Activated CD4-positive, alpha-beta T cell treated with anti-CD3 and anti-CD28 coated beads, Interleukin-2, amount 10 ng/mL, durations not matched to agents 7 days and 5 days (primary cell): Measurements from ENCODE around the gene WNT7A. TPM values are rescaled to one million over a fixed set of nuclear protein-coding genes. Genes with fewer than 3 reads are reported as not detected.

Experiments used
- CTCF ChIA-PET: fragments of 350-600 bp; sonication (Branson Sonifier 250); formaldehyde crosslinking; loops from one replicate; lab custom pipeline; 2021; ENCODE audit warnings: antibody characterized with exemption; lab: Charles Lee
- POLR2A ChIA-PET: fragments of 350-600 bp; sonication (Branson Sonifier 250); formaldehyde crosslinking; loops from one replicate; lab custom pipeline; 2021; ENCODE audit warnings: antibody characterized with exemption; lab: Charles Lee
- DNase-seq: peaks from one replicate; pipeline ENCODE4 v3.0.0-alpha.2; 2020
- H3K27ac Mint-ChIP-seq: one replicate; pipeline ENCODE4 v1.8.0; 2021; ENCODE audit warnings: mild to moderate bottlenecking, moderate library complexity, mixed read lengths
- H3K27me3 Mint-ChIP-seq: one replicate; pipeline ENCODE4 v1.8.0; 2021; ENCODE audit warnings: mixed read lengths
- H3K36me3 Mint-ChIP-seq: one replicate; pipeline ENCODE4 v1.8.0; 2021; ENCODE audit warnings: low read depth, mixed read lengths
- H3K4me1 Mint-ChIP-seq: one replicate; pipeline ENCODE4 v1.8.0; 2021; ENCODE audit warnings: mixed read lengths
- H3K4me3 Mint-ChIP-seq: one replicate; pipeline ENCODE4 v1.8.0; 2021; ENCODE audit warnings: mild to moderate bottlenecking, moderate library complexity, mixed read lengths
- H3K9me3 Mint-ChIP-seq: one replicate; pipeline ENCODE4 v1.8.0; 2021; ENCODE audit warnings: mixed read lengths
- total RNA-seq, 2 experiments: library from RNA; stranded (reverse); gene quantifications; one replicate each; pipeline ENCODE4 v1.2.3, GENCODE V29; 2021

WNT7A gene
- total RNA-seq, 2 experiments from 2014 or later: 0.20 to 0.29 TPM

- POLR2A ChIA-PET: no interaction called here
- peaks cover 3% of the 10 kb centered on the region for H3K27me3 Mint-ChIP-seq
- H3K4me3 Mint-ChIP-seq: no peak overlapping the region
Observed at GRCh38 chr3:13788522-13789424, 91.1 kb downstream of the WNT7A start.

GRCh38 chr3:13787533-13788132, 92.2 kb downstream of the WNT7A start:
- Mint-ChIP-seq H3K27ac (no peak overlapping the region), H3K27me3 (peaks cover 3% of the 10 kb centered on the region), H3K4me3 (no peak overlapping the region), H3K4me1 (no peaks in the 10 kb centered on the region), H3K36me3 (no peaks in the 10 kb centered on the region), H3K9me3 (no peaks in the 10 kb centered on the region)
- ChIA-PET POLR2A (no interaction called here), CTCF (no interaction called here)
- no peak for DNase-seq

More at GRCh38 chr3:13788522-13789424, 91.1 kb downstream of the WNT7A start:
- CTCF ChIA-PET: no interaction called here
- no peaks in the 10 kb centered on the region for H3K36me3 Mint-ChIP-seq
- no peaks in the 10 kb centered on the region for H3K9me3 Mint-ChIP-seq
- H3K27ac Mint-ChIP-seq: no peak overlapping the region
- no peaks in the 10 kb centered on the region for H3K4me1 Mint-ChIP-seq
- no peak for DNase-seq

GRCh38 chr3:13786811-13787210, 93.1 kb downstream of the WNT7A start:
- H3K27ac Mint-ChIP-seq: no peak overlapping the region
- POLR2A ChIA-PET: no interaction called here
- no peaks in the 10 kb centered on the region for H3K4me1 Mint-ChIP-seq
- peaks cover 3% of the 10 kb centered on the region for H3K27me3 Mint-ChIP-seq
- no peak overlapping the region for H3K4me3 Mint-ChIP-seq
- no peaks in the 10 kb centered on the region for H3K36me3 Mint-ChIP-seq
- DNase-seq: no peak
- CTCF ChIA-PET: no interaction called here
- no peaks in the 10 kb centered on the region for H3K9me3 Mint-ChIP-seq

- ChIA-PET POLR2A (no interaction called here), CTCF (no interaction called here)
- Mint-ChIP-seq H3K36me3 (no peaks in the 10 kb centered on the region), H3K27ac (no peak overlapping the region), H3K9me3 (no peaks in the 10 kb centered on the region), H3K4me1 (no peaks in the 10 kb centered on the region), H3K4me3 (no peak overlapping the region), H3K27me3 (peaks cover 3% of the 10 kb centered on the region)
- no peak for DNase-seq
Observed at GRCh38 chr3:13785853-13786436, 93.9 kb downstream of the WNT7A start.

- POLR2A ChIA-PET: no interaction called here
- no peaks in the 10 kb centered on the region for H3K9me3 Mint-ChIP-seq
Observed at GRCh38 chr3:13785351-13785750, 94.5 kb downstream of the WNT7A start.

GRCh38 chr3:13783476-13783875, 96.4 kb downstream of the WNT7A start:
- ChIA-PET CTCF (no interaction called here), POLR2A (no interaction called here)
- no peaks in the 10 kb centered on the region for H3K9me3 Mint-ChIP-seq
- H3K4me1 Mint-ChIP-seq: no peaks in the 10 kb centered on the region
- DNase-seq: no peak
- H3K27me3 Mint-ChIP-seq: peaks cover 3% of the 10 kb centered on the region
- no peak overlapping the region for H3K27ac Mint-ChIP-seq
- no peaks in the 10 kb centered on the region for H3K36me3 Mint-ChIP-seq
- no peak overlapping the region for H3K4me3 Mint-ChIP-seq

More at GRCh38 chr3:13785351-13785750, 94.5 kb downstream of the WNT7A start:
- H3K27me3 Mint-ChIP-seq: peaks cover 3% of the 10 kb centered on the region
- CTCF ChIA-PET: no interaction called here
- no peak for DNase-seq
- no peaks in the 10 kb centered on the region for H3K36me3 Mint-ChIP-seq
- no peak overlapping the region for H3K27ac Mint-ChIP-seq
- H3K4me1 Mint-ChIP-seq: no peaks in the 10 kb centered on the region
- no peak overlapping the region for H3K4me3 Mint-ChIP-seq

- CTCF ChIA-PET: no interaction called here
- Mint-ChIP-seq H3K36me3 (no peaks in the 10 kb centered on the region), H3K4me3 (no peak overlapping the region), H3K27ac (no peak overlapping the region), H3K27me3 (peaks cover 3% of the 10 kb centered on the region), H3K9me3 (no peaks in the 10 kb centered on the region), H3K4me1 (no peaks in the 10 kb centered on the region)
- no peak for DNase-seq
- POLR2A ChIA-PET: no interaction called here
Observed at GRCh38 chr3:13782501-13782900, 97.4 kb downstream of the WNT7A start.

GRCh38 chr3:13781417-13781816, 98.5 kb downstream of the WNT7A start:
- CTCF ChIA-PET: interaction anchor here (0.8 kb wide), 1 partner anchor 11 kb away, joined by 3 read pairs; no protein-coding TSS in a partner anchor

GRCh38 chr3:13780432-13781176, 99.3 kb downstream of the WNT7A start:
- ChIA-PET CTCF (no interaction called here), POLR2A (no interaction called here)
- H3K27me3 Mint-ChIP-seq: peaks cover 3% of the 10 kb centered on the region
- DNase-seq: no peak
- H3K4me3 Mint-ChIP-seq: no peak overlapping the region
- H3K27ac Mint-ChIP-seq: no peak overlapping the region
- H3K4me1 Mint-ChIP-seq: no peaks in the 10 kb centered on the region
- H3K9me3 Mint-ChIP-seq: no peaks in the 10 kb centered on the region
- H3K36me3 Mint-ChIP-seq: no peaks in the 10 kb centered on the region

More at GRCh38 chr3:13781417-13781816, 98.5 kb downstream of the WNT7A start:
- Mint-ChIP-seq H3K36me3 (no peaks in the 10 kb centered on the region), H3K27me3 (peaks cover 3% of the 10 kb centered on the region), H3K4me1 (no peaks in the 10 kb centered on the region), H3K27ac (no peak overlapping the region), H3K9me3 (no peaks in the 10 kb centered on the region), H3K4me3 (no peak overlapping the region)
- POLR2A ChIA-PET: no interaction called here
- DNase-seq: no peak

GRCh38 chr3:13776253-13777050, 103.4 kb downstream of the WNT7A start:
- no peaks in the 10 kb centered on the region for H3K27me3 Mint-ChIP-seq
- DNase-seq: no peak
- POLR2A ChIA-PET: no interaction called here
- H3K27ac Mint-ChIP-seq: no peak overlapping the region
- no peak overlapping the region for H3K4me3 Mint-ChIP-seq
- peaks cover 1% of the 10 kb centered on the region for H3K4me1 Mint-ChIP-seq
- no peaks in the 10 kb centered on the region for H3K9me3 Mint-ChIP-seq
- CTCF ChIA-PET: interaction anchor here (1.2 kb wide), 1 partner anchor 19 kb away, joined by 3 read pairs; no protein-coding TSS in a partner anchor
- no peaks in the 10 kb centered on the region for H3K36me3 Mint-ChIP-seq

GRCh38 chr3:13772885-13773745, 106.8 kb downstream of the WNT7A start:
- Mint-ChIP-seq H3K9me3 (no peaks in the 10 kb centered on the region), H3K4me3 (no peak overlapping the region), H3K4me1 (peaks cover 16% of the 10 kb centered on the region), H3K27me3 (no peaks in the 10 kb centered on the region), H3K27ac (no peak overlapping the region), H3K36me3 (no peaks in the 10 kb centered on the region)
- DNase-seq: no peak
- CTCF ChIA-PET: interaction anchor here (1.2 kb wide), 1 partner anchor 21 kb away, joined by 3 read pairs; no protein-coding TSS in a partner anchor
- POLR2A ChIA-PET: no interaction called here
